Measurements from ENCODE around the gene SH3PXD2A. TPM values are rescaled to one million over a fixed set of nuclear protein-coding genes. Genes with fewer than 3 reads are reported as not detected.

SH3PXD2A gene
- total RNA-seq, 1 donor from 2014 or later, result 36.8 TPM

DNA sequence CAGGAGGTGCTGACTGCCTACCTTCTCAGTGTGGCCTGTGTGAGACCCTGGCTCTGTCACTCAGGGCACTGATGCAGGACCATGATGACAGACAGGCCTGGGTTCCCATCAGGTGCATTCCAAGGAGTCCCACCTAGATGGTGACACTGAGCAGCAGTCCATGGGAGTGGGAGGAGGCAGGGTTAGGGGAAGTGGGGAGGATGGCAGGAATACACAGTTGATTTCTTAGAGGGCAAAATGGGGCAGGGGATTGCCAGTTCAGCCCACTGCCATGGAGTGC is 155.0 kb downstream of the SH3PXD2A start:
- no peak overlapping the region for H3K4me3 Mint-ChIP-seq
- no peaks in the 10 kb centered on the region for H3K36me3 Mint-ChIP-seq
- no peak overlapping the region for H3K27ac Mint-ChIP-seq
- H3K9me3 Mint-ChIP-seq, result no peaks in the 10 kb centered on the region
- TF ChIP-seq, protein P1, sequence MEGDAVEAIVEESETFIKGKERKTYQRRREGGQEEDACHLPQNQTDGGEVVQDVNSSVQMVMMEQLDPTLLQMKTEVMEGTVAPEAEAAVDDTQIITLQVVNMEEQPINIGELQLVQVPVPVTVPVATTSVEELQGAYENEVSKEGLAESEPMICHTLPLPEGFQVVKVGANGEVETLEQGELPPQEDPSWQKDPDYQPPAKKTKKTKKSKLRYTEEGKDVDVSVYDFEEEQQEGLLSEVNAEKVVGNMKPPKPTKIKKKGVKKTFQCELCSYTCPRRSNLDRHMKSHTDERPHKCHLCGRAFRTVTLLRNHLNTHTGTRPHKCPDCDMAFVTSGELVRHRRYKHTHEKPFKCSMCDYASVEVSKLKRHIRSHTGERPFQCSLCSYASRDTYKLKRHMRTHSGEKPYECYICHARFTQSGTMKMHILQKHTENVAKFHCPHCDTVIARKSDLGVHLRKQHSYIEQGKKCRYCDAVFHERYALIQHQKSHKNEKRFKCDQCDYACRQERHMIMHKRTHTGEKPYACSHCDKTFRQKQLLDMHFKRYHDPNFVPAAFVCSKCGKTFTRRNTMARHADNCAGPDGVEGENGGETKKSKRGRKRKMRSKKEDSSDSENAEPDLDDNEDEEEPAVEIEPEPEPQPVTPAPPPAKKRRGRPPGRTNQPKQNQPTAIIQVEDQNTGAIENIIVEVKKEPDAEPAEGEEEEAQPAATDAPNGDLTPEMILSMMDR (IDR thresholded peaks at IDR 0.05; ENCODE audit: unreplicated experiment), result no peak
- peaks cover 4% of the 10 kb centered on the region for H3K27me3 Mint-ChIP-seq (ENCODE audit: low read depth)
- H3K4me1 Mint-ChIP-seq, result peaks cover 6% of the 10 kb centered on the region
- DNase-seq (ENCODE audit: low spot score in 2 of 2, unreplicated experiment in 2 of 2), result no peak

DNA sequence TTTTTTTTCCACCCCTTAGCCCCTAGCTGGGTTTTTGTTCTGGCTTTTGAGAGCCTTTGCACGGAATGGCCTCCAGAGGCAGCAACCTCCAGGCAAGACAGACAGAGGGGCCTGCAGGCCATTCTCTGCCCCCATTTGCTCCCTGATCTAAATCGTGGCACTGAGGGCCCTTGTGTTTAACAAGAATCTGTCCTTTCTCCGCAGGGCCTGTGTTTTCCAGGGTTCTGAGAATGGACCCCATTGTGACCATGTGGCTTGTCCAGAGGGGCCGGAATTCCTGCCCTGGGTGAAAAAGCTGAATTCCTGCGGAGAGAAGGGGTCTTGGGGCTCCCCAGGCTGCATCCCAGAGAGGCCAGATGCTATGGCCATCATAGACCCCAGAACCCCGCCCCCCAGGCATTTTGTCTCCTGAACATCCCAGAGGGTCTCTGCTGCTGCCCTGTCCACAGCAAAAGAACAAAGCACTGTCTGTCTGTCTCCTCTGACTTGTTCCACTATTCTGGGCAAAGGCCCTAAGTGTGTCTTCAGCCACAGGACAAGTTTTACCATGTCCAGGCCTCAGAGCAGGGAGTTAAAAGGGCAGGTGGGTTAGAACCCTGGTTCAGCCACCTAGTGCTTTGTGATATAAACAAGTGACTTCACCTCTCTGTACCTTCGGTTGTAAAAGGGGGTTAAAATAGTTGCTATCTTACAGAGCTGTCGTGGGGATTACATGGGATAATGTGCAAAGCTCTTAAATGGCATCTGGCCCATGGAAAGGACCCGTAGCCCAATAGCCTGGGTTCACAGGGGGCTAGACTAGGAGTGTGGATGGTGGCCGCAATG is 155.6 kb downstream of the SH3PXD2A start:
- TF ChIP-seq, protein P1 (IDR thresholded peaks at IDR 0.05; ENCODE audit: unreplicated experiment), result no peak
- Mint-ChIP-seq H3K9me3 (no peaks in the 10 kb centered on the region), H3K4me3 (no peak overlapping the region), H3K27ac (no peak overlapping the region), H3K27me3 (ENCODE audit: low read depth) (peaks cover 4% of the 10 kb centered on the region), H3K36me3 (no peaks in the 10 kb centered on the region), H3K4me1 (peaks cover 6% of the 10 kb centered on the region)
- DNase-seq (ENCODE audit: low spot score in 2 of 2, unreplicated experiment in 2 of 2), result no peak

DNA sequence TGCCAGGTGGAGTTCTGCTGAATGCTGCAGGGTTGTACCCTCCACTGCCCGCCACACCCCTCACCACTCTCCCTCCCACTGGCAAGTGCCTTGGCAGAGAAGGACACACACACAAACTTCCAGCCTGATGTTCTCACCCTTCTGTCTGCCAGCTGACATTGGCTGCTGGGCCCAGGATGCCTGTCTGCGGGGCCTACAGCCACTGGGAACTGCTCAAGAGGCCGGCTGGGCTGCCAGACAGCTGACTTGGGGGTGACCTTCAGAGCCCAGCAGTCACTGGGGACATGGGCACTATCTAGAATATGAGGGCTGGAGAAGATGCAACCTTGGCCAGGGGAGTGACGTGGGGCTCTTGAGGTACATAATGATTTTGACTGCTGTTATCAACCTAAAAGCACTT is 157.1 kb downstream of the SH3PXD2A start:
- H3K4me1 Mint-ChIP-seq, result peaks cover 10% of the 10 kb centered on the region
- no peak overlapping the region for H3K4me3 Mint-ChIP-seq
- no peaks in the 10 kb centered on the region for H3K36me3 Mint-ChIP-seq
- no peaks in the 10 kb centered on the region for H3K9me3 Mint-ChIP-seq
- TF ChIP-seq, protein P1 (IDR thresholded peaks at IDR 0.05; ENCODE audit: unreplicated experiment), result no peak
- H3K27me3 Mint-ChIP-seq (ENCODE audit: low read depth), result peaks cover 18% of the 10 kb centered on the region
- no peak for DNase-seq (ENCODE audit: low spot score in 2 of 2, unreplicated experiment in 2 of 2)
- peak overlapping the region; percentile 3 for H3K27ac Mint-ChIP-seq

DNA sequence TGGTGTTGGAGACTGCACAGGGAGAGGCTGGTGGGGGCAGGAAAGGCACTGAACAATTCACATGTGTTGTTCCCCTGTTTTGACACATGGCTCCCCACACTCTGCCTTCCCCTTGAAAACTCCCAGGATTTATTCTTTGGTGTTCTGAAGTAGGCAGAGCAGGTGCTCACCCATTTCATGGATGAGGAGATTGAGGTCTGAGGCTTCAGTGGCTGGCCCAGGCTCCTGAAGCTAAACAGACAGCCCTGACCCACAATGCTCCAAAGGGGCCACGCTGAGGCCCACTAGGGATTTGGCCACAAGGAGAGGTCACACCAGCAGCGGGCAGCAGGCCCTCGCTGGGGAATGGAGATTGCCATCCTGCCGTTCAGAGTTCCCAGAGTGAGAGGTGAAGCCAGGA is 157.6 kb downstream of the SH3PXD2A start:
- no peak for DNase-seq (ENCODE audit: low spot score in 2 of 2, unreplicated experiment in 2 of 2)
- Mint-ChIP-seq H3K27ac (no peak overlapping the region), H3K4me1 (peaks cover 10% of the 10 kb centered on the region), H3K36me3 (no peaks in the 10 kb centered on the region), H3K9me3 (no peaks in the 10 kb centered on the region), H3K4me3 (no peak overlapping the region), H3K27me3 (ENCODE audit: low read depth) (peaks cover 18% of the 10 kb centered on the region)
- TF ChIP-seq, protein P1 (IDR thresholded peaks at IDR 0.05; ENCODE audit: unreplicated experiment), result no peak

DNA sequence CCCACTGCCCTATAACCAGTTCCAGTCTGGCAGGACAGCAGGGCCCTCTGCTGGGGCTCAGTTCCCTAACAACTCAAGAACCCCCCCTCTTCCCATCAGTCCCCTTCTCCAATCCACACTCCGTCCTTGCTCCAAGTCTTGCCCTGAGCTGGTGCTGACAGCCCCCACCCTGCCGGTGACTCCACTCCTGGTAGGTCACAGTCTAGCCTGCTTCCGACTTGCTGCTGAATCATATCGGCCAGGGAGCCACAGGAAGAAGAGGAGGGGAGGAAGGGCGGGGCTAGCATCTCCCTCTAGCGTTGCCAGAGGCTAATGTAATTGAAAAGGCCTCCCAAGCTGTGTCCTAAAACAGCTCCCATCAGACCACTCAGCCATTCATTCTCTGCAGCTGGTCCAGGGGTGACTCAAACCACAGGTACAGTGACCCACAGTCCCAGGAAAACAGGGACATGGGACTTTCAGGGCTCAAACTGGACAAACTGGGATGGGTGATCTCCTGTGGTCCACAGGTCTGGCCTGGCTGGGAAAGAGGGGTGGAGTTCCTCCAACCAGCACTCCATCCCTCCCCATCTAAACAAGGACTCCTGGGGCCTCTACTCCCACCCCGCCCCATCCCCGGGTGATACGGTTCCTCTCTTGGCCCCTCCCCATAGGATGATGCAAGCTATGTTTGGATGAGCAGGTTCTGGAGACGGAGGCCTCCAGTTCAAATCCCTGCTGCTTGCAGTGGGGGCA is 158.8 kb downstream of the SH3PXD2A start:
- Mint-ChIP-seq H3K4me1 (peaks cover 15% of the 10 kb centered on the region), H3K4me3 (no peak overlapping the region), H3K27ac (no peak overlapping the region), H3K9me3 (no peaks in the 10 kb centered on the region), H3K27me3 (ENCODE audit: low read depth) (peaks cover 18% of the 10 kb centered on the region), H3K36me3 (no peaks in the 10 kb centered on the region)
- TF ChIP-seq, protein P1 (IDR thresholded peaks at IDR 0.05; ENCODE audit: unreplicated experiment), result no peak
- DNase-seq (ENCODE audit: low spot score in 2 of 2, unreplicated experiment in 2 of 2), result no peak

Data from mesothelial cell of epicardium (in vitro differentiated cells).